Caco-2 (cell line): ENCODE results near the gene SLC1A2. TPM values are rescaled to one million over a fixed set of nuclear protein-coding genes. Genes with fewer than 3 reads are reported as not detected.

ENCODE experiments used
- BruUV-seq: library from RNA; stranded (reverse); fragments of 400-500 nt; replicated peaks from 2 replicates; lab custom pipeline; 2021; lab: Mats Ljungman, UMichigan
- CTCF ChIA-PET: fragments of 300-600 bp; sonication (Branson Sonifier 250); formaldehyde crosslinking; loops from one replicate; lab custom pipeline; 2022; ENCODE audit warnings: antibody characterized with exemption; lab: Charles Lee
- POLR2A ChIA-PET: fragments of 300-600 bp; sonication (Branson Sonifier 250); formaldehyde crosslinking; loops from one replicate; lab custom pipeline; 2022; ENCODE audit warnings: antibody characterized with exemption; lab: Charles Lee
- DNase-seq, 2 experiments: peaks; one replicate each; pipeline versions ENCODE4 v3.0.0 to v3.0.0-alpha.2; 2020 to 2022
- H3K27me3 ChIP-seq: replicated peaks from 2 replicates; pipeline ENCODE4 v1.6.0; 2011; ENCODE audit warnings: low read length; ENCODE audit not compliant: control insufficient read depth, insufficient read depth
- H3K36me3 ChIP-seq: 2 replicates; pipeline ENCODE4 v1.5.1; 2011; ENCODE audit warnings: low read length; ENCODE audit not compliant: control insufficient read depth, insufficient read depth
- H3K4me1 ChIP-seq: fragments of 250-450 bp; sonication (Bioruptor Pico); 2 replicates; pipeline ENCODE4 v1.5.1; 2020; ENCODE audit warnings: mild to moderate bottlenecking
- H3K4me3 ChIP-seq: 2 replicates; pipeline ENCODE4 v1.5.1; 2011; ENCODE audit warnings: low read depth, mild to moderate bottlenecking, control low read depth, low read length
- H3K9me3 ChIP-seq: fragments of 250-450 bp; sonication (Bioruptor Pico); 2 replicates; pipeline ENCODE4 v1.5.1; 2020; ENCODE audit warnings: mild to moderate bottlenecking, moderate library complexity
- H3K27ac Mint-ChIP-seq: one replicate; pipeline ENCODE4 v1.8.0; 2022; ENCODE audit warnings: mixed read lengths; ENCODE audit not compliant: unreplicated experiment
- H3K27me3 Mint-ChIP-seq: one replicate; pipeline ENCODE4 v1.8.0; 2022; ENCODE audit warnings: mixed read lengths; ENCODE audit not compliant: insufficient read depth, unreplicated experiment
- H3K36me3 Mint-ChIP-seq: one replicate; pipeline ENCODE4 v1.8.0; 2022; ENCODE audit warnings: mild to moderate bottlenecking, mixed read lengths; ENCODE audit not compliant: insufficient read depth, unreplicated experiment
- H3K4me1 Mint-ChIP-seq: one replicate; pipeline ENCODE4 v1.8.0; 2022; ENCODE audit warnings: low read depth, mixed read lengths; ENCODE audit not compliant: unreplicated experiment
- H3K4me3 Mint-ChIP-seq: one replicate; pipeline ENCODE4 v1.8.0; 2022; ENCODE audit warnings: mild to moderate bottlenecking, moderate library complexity, mixed read lengths; ENCODE audit not compliant: unreplicated experiment
- H3K9me3 Mint-ChIP-seq: one replicate; pipeline ENCODE4 v1.8.0; 2022; ENCODE audit warnings: mixed read lengths; ENCODE audit not compliant: unreplicated experiment
- intact Hi-C: fragments of 100-400 bp; cut with micrococcal nuclease; formaldehyde crosslinking; loops from one replicate; pipeline ENCODE4 v1.10.0; 2022; ENCODE audit not compliant: unreplicated experiment
- total RNA-seq: library from RNA; stranded (reverse); gene quantifications from 2 replicates; pipeline ENCODE4 v1.2.3, GENCODE V29; 2022
- TF ChIP-seq, protein P1 (sequence below), 2 experiments: fragments of 200-600 bp in 1 of 2; IDR thresholded peaks; 1 replicate in 1 of 2; 2 replicates in 1 of 2; pipeline versions ENCODE4 v1.5.1 to v1.8.0; 2011 to 2022; ENCODE audit warnings: antibody characterized with exemption in 1 of 2, control low read depth in 1 of 2, inconsistent platforms in 1 of 2, low read depth in 1 of 2, low read length in 1 of 2, mild to moderate bottlenecking in 1 of 2, moderate library complexity in 1 of 2; ENCODE audit not compliant: insufficient read depth in 1 of 2, severe bottlenecking in 1 of 2, unreplicated experiment in 1 of 2

SLC1A2 gene
- total RNA-seq, 1 experiment from 2014 or later, result 2.0 TPM

DNA sequence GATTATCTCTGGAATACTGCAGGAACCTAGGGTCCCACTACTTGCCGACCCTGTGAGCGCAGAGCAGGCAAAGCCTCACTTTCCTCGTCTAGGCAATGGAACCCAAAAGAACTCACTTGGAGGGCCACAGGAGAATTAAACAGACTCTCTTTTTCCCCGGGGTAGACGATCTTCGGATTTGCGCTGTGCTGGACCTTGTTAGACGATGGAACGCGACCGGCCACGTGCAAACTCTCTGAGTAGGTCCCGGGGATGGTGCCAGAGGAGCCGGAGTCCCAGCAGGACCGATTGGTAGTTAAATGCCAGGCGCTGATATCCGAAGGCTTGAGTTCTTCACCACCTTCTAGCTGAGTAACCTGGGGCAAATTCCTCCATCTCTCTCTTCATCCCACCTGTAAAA lies 1.0 kb upstream of the SLC1A2 start:
- H3K4me3 Mint-ChIP-seq, result peak overlapping the region; percentile 66
- ChIA-PET CTCF (no interaction called here), POLR2A (no interaction called here)
- H3K27me3 Mint-ChIP-seq, result peaks cover 49% of the 10 kb centered on the region
- no peaks in the 10 kb centered on the region for H3K9me3 Mint-ChIP-seq
- H3K4me3 ChIP-seq, result no peak overlapping the region; the same call in 1 of the 2 replicates
- H3K4me1 ChIP-seq, result no peaks in the 10 kb centered on the region; the same call in 1 of the 2 replicates
- no peaks in the 10 kb centered on the region for H3K36me3 ChIP-seq
- no TSS peak for BruUV-seq
- no peak overlapping the region for H3K27ac Mint-ChIP-seq
- intact Hi-C loops, result no loop called here
- no peak for DNase-seq
- H3K9me3 ChIP-seq, result no peaks in the 10 kb centered on the region
- peaks cover 6% of the 10 kb centered on the region for H3K4me1 Mint-ChIP-seq
- TF ChIP-seq, protein P1, sequence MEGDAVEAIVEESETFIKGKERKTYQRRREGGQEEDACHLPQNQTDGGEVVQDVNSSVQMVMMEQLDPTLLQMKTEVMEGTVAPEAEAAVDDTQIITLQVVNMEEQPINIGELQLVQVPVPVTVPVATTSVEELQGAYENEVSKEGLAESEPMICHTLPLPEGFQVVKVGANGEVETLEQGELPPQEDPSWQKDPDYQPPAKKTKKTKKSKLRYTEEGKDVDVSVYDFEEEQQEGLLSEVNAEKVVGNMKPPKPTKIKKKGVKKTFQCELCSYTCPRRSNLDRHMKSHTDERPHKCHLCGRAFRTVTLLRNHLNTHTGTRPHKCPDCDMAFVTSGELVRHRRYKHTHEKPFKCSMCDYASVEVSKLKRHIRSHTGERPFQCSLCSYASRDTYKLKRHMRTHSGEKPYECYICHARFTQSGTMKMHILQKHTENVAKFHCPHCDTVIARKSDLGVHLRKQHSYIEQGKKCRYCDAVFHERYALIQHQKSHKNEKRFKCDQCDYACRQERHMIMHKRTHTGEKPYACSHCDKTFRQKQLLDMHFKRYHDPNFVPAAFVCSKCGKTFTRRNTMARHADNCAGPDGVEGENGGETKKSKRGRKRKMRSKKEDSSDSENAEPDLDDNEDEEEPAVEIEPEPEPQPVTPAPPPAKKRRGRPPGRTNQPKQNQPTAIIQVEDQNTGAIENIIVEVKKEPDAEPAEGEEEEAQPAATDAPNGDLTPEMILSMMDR (IDR thresholded peaks at IDR 0.05; ENCODE audit: insufficient read depth in 1 of 2, low read depth in 1 of 2, low read length in 1 of 2, severe bottlenecking in 1 of 2, unreplicated experiment in 1 of 2), result no peak
- peaks cover 7% of the 10 kb centered on the region for H3K27me3 ChIP-seq
- no peaks in the 10 kb centered on the region for H3K36me3 Mint-ChIP-seq

DNA sequence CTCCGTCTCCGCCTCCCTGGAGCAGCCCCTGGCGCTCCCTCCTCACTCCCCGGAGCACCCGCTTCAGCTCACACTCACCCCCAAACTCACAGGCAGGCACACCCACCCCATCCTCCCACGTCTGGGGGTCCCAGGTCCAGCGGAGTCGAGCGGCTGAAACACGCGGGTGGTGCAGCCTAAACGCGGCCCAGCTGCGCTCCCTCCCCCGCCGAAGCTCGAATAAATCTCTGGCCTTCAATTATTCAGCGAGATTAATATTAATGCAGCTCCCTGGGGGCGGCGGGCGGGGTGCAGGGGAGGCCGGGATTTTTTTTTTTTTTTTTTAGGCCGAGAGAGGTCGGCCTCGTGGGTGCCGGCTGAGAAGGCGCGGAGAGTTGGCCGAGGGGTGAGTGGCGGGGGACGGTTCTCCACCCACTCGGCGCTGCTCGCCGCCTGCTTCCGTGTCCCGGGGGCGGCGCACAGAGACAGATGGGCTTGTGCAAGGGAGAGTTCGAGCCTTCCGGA lies 524 bp upstream of the SLC1A2 start:
- no TSS peak for BruUV-seq
- Histone ChIP-seq H3K4me1 (no peaks in the 10 kb centered on the region; the same call in 1 of the 2 replicates), H3K36me3 (no peaks in the 10 kb centered on the region), H3K27me3 (peaks cover 7% of the 10 kb centered on the region), H3K9me3 (no peaks in the 10 kb centered on the region), H3K4me3 (peak overlapping the region; percentile 42)
- intact Hi-C loops, result no loop called here
- peaks cover 6% of the 10 kb centered on the region for H3K4me1 Mint-ChIP-seq
- TF ChIP-seq, protein P1 (IDR thresholded peaks at IDR 0.05; ENCODE audit: insufficient read depth in 1 of 2, low read depth in 1 of 2, low read length in 1 of 2, severe bottlenecking in 1 of 2, unreplicated experiment in 1 of 2), result no peak
- CTCF ChIA-PET, result interaction anchor here (1.2 kb wide), 1 partner anchor 28 kb away, joined by 3 read pairs; no protein-coding TSS in a partner anchor
- no peaks in the 10 kb centered on the region for H3K36me3 Mint-ChIP-seq
- no peaks in the 10 kb centered on the region for H3K9me3 Mint-ChIP-seq
- H3K27ac Mint-ChIP-seq, result no peak overlapping the region
- DNase-seq, result no peak
- peak overlapping the region; percentile 66 for H3K4me3 Mint-ChIP-seq
- H3K27me3 Mint-ChIP-seq, result peaks cover 45% of the 10 kb centered on the region
- POLR2A ChIA-PET, result no interaction called here

DNA sequence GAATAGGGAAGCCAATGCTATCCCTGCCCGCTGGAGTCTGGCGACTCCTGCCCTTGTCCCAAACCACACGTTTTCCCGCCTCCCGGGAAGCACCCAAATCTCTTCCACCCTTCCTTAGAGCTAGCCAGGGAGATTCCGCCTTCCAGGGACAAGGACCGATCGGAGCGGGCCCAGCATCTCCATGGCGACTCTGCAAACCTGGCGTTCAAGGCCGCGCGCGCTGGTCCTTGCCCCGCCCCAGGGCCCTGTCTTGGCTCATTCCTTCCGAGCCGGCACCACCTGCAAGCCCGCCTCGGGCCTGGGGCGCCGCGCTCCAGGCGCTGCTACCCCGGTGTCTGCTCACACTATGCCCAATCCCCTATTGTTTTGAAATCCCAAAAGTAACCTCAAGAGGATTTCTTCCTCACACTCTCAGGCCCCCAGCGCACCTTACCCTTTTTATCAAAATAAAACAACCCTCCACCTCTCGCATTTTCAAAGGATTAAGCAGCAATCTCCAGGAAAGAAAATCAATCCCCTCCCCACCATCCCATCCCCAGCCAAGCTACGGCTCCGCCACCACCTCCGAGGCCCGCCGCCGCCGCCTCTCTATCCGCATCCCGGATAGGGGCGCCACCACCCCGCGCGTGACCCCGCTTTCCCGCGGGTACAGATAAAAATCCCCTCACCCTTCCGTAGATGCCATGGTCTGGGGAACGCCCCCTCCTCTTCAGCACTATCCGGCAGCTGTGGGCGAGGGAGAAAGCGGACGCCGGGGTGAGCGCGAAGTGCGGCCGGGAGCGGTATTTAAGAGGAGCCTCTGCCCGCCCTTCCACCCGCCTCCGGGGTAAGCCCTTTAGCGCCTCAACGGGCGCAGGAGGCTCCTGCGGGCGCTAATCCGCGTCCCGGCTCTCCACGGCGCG lies 825 bp downstream of the SLC1A2 start:
- peaks cover 7% of the 10 kb centered on the region for H3K27me3 ChIP-seq
- H3K4me1 ChIP-seq, result no peaks in the 10 kb centered on the region; the same call in 1 of the 2 replicates
- Mint-ChIP-seq H3K9me3 (no peaks in the 10 kb centered on the region), H3K4me3 (peak overlapping the region; percentile 66), H3K4me1 (peaks cover 6% of the 10 kb centered on the region), H3K36me3 (no peaks in the 10 kb centered on the region), H3K27ac (no peak overlapping the region), H3K27me3 (peaks cover 43% of the 10 kb centered on the region)
- intact Hi-C loops, result no loop called here
- no peaks in the 10 kb centered on the region for H3K36me3 ChIP-seq
- TF ChIP-seq, protein P1 (IDR thresholded peaks at IDR 0.05; ENCODE audit: insufficient read depth in 1 of 2, low read depth in 1 of 2, low read length in 1 of 2, severe bottlenecking in 1 of 2, unreplicated experiment in 1 of 2), result no peak
- peak overlapping the region; percentile 42 for H3K4me3 ChIP-seq
- ChIA-PET POLR2A (no interaction called here), CTCF (interaction anchor here (1.2 kb wide), 1 partner anchor 27 kb away, joined by 3 read pairs; no protein-coding TSS in a partner anchor)
- DNase-seq, result peak in 1 of 2 experiments; percentile 29
- H3K9me3 ChIP-seq, result no peaks in the 10 kb centered on the region
- BruUV-seq, result no TSS peak
